Measurements from ENCODE around the gene KDM4C.
"Not testable (repeated sequence)": the region's sequence is repeated elsewhere in the genome, so short reads cannot be mapped to it uniquely, and the experiment has no call there.

The KDM4C gene

DNA sequence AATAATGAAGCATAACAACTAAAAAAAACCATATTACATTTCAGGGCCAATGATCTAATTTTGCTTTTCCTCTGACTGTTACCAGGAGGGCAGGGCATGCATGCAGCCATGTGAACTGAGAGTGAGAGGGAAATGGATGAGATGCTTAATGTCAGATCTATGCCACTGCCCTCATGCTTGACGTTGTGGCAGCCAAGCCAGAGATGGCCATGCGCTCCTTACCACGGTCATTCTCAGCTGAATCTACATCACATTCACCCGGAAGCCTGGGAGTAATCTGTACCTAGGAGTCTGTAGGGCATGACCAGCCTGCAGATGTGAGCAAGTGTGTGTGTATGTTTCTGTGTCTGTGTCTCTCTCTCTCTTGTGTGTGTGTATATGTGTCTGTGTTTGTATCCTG, 183.7 kb downstream of the KDM4C start:
- no peak for DNase-seq

DNA sequence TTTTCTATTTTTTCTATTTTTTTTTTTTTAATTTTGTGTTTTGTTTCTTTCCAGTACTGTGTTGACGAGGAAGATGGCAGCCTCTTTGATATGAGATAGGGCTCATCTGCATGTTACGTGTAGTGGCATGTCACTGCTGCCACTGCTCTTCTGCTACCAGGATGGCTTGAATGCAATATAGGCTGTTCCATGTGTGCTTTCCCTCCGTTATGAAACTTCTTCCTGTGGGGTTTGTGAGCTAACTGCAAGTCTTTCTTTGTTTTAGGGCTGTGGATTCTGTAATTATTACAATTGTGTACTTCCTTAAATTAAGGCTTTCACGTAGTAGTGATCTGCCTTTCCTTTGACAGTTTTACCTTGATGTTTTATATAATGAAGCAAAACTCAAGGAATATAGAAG, 184.6 kb downstream of the KDM4C start:
- no peak for DNase-seq

DNA sequence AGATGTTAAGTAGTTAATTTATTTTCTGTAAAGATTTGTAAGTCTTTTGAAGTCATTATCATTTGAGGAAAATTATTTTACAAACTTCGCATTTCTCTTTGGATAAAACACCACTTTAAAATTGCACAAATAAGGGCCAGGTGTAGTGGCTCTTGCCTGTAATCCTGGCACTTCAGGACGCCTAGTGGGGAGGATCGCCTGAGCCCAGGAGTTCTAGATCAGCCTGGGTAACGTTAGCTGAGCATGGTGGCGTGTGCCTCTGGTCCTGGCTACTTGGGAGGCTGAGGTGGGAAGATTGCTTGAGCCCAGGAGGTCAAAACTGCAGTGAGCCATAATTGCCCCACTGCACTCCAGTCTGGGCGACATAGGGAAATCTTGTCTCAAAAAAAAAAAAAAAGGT, 185.5 kb downstream of the KDM4C start:
- no peak for DNase-seq

DNA sequence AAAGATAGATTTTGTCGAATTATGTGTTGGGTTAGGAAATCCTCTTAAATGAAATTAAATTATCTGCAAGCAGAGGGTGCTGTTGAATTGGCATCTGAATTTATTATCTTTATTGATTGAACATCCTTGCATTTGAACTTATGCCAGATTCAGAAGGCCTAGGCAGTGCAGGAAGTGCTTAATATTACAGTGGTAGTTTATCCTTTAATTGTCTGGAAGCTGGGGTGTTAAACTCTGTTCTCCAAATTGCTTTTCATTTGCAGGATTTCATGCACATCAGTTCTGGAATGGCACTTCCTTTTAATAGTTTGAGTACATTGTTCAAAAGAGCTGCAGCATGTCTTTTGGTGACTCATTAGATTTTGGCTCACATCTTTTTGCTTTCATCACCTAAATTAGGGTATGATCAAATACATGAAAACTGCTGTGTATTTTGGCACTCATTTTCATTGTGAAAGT, 186.3 kb downstream of the KDM4C start:
- no peak for DNase-seq

DNA sequence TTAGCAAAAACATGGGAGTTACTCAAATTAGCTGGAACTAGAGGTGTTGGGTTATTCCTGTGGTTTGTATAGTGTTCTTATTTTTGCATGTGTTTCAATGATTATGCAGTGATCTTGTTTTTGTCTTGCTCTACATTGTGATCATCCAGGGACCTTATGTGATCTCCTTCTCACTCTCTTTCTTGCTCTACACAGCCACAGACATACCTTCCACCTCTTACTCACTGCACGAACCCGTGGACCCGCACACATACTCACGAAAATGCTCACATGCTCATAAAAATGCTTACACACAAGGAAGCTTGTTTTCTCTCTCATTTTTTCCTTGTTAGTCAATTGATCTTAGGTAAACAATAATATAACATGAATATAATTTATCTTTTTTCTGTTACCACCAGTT, 187.1 kb downstream of the KDM4C start:
- DNase-seq: no peak

DNA sequence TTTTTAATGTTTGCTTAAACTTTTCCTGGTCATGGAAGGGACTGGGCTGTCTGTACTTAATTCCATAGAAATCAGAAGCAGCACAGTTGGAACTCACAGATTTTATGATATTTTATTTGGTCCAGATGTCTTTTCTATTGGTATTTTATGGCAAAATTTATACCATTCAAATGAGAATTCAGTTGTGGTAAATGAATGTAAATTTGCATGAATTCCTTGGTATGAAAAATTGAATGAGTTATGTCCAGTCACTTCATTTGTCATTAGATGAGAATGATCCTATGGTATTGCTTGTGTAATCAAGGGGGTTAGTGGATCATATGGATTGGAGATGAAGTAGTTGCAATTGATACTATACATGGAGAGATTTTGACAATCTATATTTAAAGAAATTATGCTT, 188.0 kb downstream of the KDM4C start:
- DNase-seq: no peak

DNA sequence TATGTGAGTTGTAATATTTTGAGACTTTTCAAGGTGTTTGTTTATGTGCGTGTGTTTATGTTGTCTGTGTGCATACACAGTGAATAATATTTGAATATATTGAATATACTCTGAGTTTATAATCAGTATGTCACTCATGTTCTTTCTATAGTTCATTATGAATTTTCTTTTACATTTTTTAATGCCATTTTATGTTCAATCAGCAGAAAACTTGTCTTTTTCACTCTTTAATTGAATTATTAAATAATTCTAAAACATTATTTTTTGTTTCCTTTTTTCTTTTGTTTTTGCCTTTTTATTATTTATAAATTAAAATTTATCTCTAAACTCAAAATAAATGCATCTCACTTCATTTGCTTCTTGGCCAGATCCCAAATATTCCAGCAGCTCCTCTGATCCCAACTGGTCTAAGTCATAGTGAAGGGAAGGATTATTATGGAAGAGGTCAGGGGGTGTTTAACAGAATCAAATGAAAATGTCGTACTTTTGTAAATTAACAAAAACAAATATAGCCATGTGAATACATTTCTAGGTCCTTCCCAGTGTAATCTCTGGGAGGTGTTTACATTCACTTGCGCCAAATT, 188.9 kb downstream of the KDM4C start:
- DNase-seq: no peak

DNA sequence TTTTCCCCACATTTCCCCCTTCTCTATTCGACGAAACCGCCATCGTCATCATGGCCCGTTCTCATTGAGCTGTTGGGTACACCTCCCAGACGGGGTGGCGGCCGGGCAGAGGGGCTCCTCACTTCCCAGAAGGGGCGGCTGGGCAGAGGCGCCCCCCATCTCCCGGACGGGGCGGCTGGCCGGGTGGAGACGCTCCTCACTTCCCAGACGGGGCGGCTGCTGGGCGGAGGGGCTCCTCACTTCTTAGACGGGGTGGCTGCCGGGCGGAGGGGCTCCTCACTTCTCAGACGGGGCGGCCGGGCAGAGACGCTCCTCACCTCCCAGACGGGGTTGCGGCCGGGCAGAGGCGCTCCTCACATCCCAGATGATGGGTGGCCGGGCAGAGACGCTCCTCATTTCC, 191.1 kb downstream of the KDM4C start:
- DNase-seq: not testable (repeated sequence)

DNA sequence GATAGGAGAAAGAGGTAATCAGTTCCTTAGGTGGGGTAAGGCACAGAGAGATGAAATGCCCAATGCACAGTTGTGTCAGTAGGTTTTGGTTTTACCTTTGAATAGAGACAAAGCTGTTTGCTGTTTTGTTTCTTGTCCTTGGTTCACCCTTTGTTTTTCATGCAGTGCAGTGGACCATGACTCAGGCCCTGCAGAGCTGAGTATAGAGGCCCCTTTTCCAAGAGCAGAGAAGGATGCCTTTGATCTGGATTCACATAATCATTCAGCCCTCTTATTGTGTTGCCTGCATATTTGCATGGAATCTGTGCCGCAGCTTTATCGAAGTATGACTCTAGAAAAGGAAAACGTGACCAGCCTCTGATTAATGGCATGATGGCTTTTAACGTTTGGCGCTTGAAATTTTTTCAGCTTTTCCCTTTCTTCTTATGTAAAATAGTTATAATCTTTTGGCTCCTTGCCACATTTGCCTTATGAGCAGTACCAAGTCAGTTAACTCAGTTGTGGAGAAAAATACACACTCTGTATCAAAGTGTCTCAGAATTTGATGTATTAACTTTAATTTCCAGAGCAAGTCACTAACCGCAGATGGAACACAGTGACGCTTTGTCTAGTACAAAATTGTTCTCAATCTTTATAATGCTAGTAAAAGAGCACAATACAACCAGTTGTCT, 197.6 kb downstream of the KDM4C start:
- no peak for DNase-seq

DNA sequence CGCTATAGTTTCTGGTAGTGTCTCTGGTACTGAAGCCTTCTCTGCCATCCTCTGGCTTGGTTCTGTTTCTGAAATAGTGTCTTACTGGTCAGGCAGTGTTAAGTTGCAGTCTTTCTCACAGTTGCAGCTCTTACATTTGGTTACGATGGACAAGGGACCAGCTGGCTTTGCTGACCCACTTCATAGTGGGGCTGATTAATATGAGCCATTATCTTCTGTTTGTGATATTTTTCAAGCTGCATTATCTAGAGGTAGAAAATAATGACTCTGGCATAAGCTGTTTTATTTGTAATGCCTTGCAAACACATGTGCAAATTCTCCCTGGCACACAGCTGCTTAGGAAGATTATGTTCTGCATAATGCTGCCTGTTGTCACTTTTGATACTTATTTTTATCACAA, 199.1 kb downstream of the KDM4C start:
- DNase-seq: no peak

DNA sequence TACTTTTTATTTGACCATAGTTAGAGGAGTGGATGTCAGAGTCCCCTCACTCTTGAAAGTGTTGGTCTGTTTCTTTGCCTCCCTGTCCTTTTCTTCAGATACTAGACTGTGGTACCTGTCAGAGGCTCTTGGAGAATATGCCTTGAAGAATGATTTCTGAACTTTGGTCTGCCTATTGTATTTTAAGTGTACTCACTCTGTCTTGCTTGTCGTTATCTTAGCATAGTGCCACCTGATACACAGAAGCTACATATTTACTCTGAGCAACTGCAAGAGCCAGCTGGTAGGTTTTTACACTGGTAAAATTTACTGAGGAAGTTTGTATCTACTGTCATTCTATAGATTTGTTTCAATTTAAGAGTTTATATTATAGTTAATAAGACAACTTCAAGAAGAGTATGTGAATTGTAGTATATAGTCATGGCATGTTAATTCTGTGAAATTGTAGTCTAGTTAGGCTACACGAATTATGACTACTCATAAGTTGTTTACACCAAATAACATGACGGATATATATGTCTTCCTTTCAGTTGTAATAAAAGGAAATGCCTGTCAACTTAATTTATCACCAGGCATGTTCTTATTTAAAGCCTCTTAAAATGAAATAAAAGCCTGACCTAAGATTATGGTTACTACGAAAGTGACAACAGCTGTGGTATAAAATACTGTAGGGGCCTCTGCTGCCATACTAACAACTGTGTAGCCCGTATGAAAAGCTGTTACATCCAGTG, 201.7 kb downstream of the KDM4C start:
- DNase-seq: no peak

DNA sequence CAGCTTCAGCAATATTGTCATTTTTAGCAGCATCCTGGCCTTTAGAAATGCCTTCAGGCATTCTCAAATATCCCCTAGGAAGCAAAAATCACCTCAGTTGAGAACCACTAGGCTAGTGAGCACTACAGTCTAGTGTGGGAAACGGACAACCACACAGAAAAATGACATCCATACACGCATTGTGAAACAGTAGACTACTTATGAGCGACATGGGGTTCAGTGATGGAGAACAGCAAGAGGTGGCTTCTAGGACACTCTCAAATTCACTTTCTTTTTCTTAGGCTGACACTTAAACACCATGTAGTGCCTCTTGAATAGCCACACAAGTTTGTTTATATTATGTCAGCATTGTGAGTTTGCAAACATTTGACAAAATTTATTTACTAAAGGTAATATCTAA, 203.0 kb downstream of the KDM4C start:
- DNase-seq: no peak

DNA sequence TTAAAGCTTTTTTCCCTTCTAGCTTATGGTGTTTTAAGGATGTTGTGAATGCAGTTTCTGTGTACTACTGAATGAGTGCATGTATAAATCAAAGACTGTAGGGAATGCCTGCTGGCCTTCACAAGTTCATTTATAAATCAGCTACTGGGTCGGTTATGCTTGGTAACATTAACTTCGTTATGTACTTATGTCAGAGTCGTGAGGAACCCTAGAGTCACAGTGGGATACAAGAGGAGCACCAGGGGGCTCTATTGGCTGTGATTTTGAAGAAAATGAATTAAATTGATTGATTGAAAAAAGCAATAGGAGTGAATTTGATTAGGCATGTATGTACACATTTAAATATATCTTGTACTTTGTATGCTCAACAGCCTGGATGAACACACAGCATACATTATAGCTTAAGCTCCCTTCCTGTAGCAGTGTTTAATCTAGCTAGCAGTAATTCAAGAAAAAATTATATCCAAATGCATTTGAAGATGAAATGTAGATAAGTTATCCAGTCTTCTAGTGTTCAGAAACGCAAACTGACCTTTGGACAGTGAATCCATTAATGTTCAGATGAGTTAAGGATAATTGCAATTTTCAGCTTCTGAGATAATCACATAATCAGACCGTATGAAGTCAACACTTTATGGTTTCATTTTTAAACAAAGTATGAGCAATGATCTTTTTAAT, 204.2 kb downstream of the KDM4C start:
- DNase-seq: no peak

DNA sequence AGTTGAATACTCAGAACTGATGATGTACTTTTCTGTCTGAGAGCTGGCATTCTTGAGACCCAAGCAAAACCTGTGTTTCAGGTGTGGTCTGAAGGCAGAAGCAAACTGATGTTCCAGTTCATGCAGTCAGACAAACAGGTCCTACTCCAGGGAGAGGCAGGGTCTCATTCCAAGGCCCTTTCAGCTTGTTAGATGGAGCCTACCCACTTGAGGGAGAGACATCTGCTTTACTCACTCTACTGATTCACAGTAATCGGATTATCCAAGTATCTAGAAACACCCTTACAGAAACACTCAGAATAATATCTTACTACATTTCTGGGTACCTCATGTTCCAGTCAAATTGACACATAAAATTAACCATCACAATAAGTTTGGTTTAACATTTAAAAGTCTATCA, 207.8 kb downstream of the KDM4C start:
- DNase-seq: no peak

DNA sequence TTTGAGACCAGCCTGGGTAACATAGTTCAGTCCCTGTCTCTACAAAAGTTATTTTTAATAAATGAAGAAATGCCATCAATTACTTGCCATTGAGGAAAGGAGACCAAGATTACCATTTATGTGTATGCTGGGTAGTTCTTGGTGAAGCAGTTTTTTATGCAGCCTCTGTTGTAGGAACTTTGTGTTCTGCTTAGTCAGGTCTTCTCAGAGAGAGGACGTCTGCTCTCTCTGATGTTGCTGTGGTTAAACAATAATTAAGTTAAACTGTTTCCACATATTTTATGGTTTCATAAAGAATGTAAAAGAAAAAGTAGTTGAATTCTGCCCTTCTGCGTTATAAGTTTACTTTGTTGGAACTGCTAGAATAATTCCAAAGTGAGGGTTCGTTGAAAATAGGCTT, 210.5 kb downstream of the KDM4C start:
- no peak for DNase-seq

DNA sequence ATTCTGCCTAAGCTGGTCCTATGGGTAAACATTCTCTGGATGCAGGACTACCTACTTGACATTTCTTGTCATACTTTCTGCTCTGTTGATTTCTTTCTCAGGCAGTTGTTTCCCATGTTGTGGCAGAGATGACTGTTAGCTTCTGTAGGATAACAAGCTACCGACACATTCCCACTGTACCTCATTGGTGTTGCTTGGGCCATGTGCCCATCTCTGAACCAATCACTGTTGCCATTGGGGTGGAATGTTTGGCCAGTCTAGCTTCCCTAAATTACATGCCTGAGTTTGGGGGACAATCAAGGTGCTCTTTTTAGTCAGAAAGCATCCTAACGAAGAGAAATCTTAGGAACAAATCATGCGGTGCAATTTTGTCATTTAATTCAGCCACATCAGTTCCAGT, 212.0 kb downstream of the KDM4C start:
- no peak for DNase-seq

DNA sequence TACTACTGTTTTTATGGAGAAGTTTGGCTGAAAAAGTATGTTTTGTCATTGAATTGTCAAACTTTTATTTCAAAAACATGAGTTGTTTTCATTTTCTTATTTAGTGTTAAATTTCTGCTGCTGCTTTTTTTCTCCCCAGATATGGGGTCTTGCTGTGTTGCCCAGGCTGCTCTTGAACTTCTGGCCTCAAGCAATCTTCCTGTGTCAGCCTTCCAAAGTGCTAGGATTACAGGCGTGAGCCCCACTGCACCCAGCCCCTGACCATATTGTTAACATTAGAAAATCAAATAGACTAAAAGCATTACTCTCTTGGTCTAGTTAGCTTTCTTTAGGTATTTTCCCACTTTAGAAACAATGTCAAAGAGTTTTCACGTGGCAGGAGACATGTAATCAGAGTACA, 215.3 kb downstream of the KDM4C start:
- no peak for DNase-seq

DNA sequence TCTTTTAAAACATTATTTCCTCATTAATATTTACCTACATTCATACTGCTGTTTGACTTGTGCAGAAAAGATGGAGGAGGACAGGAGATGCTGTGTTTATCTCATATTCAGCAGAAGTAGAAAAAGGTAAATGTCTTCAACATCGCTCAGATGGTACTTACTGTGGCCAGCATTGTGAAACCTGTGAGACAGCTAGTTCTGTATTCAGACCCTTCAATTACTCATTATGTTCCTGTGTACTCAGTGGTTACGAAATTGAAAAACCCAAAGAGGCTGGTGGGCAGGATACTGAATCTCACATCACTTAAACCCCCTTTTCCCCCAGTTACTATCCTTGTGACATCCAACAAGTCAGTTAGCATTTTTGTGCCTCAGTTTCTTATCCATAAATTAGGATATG, 216.0 kb downstream of the KDM4C start:
- no peak for DNase-seq

DNA sequence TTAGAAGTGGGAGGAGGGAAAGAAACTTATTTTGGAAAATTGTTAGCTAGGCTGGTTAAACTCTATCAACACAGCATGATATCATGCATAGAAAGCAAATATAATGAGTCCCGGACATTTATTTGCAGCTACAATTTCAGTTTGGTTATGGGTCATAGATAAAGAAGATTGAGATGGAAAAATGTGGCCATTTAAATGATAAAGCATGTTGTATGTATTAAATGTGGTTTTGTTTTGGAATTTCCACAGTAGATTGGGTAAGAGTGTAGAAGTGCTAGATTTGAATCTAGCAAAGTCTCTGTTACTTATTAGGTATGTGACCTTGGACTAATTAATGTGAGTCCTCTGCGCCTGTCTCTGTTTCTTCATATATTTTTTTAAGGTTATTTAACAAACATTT, 217.4 kb downstream of the KDM4C start:
- no peak for DNase-seq

DNA sequence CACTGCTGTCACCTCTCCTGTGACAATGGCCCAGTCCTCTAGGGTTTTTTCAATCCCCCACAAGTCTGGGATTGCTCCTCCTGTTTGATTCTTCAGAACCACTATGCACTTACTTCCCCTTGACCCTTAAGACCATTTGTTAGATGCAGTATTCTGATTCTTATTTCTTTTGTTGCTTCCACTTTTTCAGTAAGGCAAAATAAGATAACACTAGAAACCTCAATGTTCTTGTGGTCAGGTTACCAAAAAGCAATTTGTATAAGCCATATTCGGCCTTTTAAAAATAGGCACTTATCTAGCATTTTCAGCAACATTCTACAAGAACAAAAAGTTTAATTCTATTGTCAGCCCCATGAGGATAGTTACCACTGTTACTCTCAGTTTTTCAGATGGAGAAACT, 220.0 kb downstream of the KDM4C start:
- DNase-seq: no peak

DNA sequence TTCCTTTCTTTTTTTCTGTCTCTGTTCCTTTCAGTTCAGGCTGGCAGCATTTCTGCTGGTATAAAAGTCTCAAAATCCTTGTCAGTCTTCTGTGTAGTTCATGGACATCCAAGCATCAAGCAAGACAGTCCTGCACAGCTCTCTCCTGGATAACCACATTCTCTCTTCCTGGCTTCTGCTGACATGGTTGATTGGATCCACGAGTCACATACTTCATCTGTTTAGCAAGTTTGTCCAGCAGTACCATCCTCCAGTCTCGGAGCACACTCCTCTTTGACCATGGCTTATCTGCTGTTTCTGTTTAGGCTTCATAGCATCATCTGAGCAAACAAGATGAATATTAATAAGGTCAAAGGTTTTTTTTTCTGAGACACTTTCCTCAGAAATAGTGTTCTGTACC, 220.8 kb downstream of the KDM4C start:
- DNase-seq: no peak

DNA sequence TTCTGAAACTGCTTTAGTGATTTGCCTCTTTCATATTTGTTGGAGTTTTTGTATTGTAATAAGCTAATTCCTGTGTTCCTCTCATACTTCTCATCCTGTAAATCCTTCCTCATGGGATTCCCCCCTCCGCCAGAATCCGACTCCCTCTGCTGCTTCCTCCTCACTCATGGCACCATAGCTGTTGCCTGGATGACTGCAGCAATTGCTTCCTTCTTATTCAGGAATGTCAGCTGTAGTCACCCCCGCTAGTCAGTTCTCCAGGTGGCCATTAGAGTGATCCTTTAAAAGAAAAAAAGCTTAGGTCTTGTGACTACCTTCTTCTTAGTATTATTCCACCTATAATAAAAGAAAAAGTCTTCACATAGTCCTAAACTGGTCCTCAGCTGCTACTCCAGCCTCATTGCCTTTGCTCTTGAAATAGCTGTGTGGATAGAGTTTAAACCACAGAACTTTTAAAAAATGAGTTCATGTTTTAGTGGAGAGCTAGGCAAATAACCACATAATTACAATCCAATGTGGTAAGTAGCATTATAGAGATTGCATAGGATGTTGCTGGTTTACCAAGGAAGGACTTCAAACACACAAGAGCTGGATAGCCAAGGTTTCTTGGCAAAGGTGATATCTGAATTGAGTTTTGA, 227.3 kb downstream of the KDM4C start:
- DNase-seq: no peak

DNA sequence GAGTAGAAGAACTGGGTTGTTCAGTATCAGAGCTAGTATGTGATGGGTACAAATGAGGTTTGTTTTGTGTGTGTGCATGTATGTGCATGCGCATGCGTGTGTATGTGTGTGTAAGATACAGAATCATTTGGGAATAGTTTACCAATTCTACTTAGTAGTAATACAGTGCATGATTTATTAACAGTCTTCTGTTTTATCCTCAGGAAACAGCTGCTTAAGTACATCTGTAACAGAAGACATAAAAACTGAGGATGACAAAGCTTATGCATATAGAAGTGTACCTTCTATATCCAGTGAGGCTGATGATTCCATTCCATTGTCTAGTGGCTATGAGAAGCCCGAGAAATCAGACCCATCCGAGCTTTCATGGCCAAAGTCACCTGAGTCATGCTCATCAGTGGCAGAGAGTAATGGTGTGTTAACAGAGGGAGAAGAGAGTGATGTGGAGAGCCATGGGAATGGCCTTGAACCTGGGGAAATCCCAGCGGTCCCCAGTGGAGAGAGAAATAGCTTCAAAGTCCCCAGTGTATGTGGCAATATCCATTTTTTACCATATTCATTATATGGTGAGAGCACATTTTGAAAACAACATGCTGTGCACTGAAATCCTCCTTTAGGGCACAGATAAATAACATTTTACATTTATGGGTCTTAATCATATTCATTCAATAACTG, 228.5 kb downstream of the KDM4C start:
- DNase-seq: no peak

Measured in NCI-H1436 treated with DMSO at 0.1 percent for 48 hours (cell line).